Stimulated activated CD4-positive, alpha-beta T cell treated with anti-CD3 and anti-CD28 coated beads, Interleukin-1b, Interleukin-23, amount 100 ng/mL, for 48 hours (primary cell): ENCODE measurements around the gene HTD2.

Experiments used
- DNase-seq: peaks from one replicate; pipeline ENCODE4 v3.0.0-alpha.2; 2020

HTD2 gene

GRCh38 chr3:58358808-58359207, 52.5 kb downstream of the HTD2 start:
- DNase-seq = no peak

GRCh38 chr3:58359621-58360020, 53.3 kb downstream of the HTD2 start:
- DNase-seq = no peak

- no peak for DNase-seq
These were observed 55.5 kb downstream of the HTD2 start for GRCh38 chr3:58361866-58362265.

GRCh38 chr3:58366699-58367098, 60.4 kb downstream of the HTD2 start:
- DNase-seq = no peak

GRCh38 chr3:58369038-58369437, 62.7 kb downstream of the HTD2 start:
- no peak for DNase-seq
